Skeletal muscle cell (primary cell): Measurements from ENCODE around the gene TMEM263.
"Not testable (repeated sequence)": the region's sequence is repeated elsewhere in the genome, so short reads cannot be mapped to it uniquely, and the experiment has no call there.

Experiments used
- DNase-seq: peaks from one replicate; pipeline ENCODE4 v3.0.0-alpha.2; 2010; ENCODE audit warnings: low read depth
- H3K4me3 ChIP-seq: 2 replicates; pipeline ENCODE4 v1.5.1; 2011; ENCODE audit warnings: low read depth, mild to moderate bottlenecking, control low read depth, low read length, moderate library complexity

The TMEM263 gene

DNA sequence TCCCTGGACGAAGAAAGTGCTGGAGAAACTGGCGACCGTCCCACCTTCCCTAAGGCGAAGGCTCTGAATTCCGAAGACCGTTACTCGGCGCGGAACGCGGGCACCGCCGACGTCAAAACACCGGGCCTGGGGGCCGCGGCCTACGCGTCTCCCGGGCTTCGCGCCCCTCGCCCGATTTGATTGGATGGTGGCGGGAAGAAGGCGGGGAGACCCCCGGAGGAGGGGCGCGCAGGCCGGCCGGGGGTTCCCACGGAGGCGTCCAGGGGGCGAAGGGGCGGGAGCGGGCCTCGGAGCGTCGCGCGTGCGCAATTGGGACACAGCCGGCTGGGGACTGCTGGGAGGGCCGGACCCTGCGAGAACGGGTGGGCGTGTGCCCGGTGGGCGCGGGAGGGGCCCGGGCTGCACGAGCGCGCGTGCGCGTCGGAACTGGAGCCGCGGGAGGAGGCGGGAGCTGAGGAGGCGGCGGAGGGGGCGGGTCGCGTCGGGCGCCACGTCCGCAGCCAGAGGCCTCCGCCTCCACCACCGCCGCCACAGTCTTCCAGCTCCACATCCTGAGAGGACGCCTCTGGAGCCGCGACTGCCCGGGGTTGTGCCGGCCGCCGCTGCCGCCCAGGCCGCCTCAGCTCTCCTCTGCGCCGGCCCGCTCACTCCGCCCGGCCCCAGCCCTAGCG, at the start of gene TMEM263:
Gene TMEM263 (plus strand): TSS at position 531 of the 671 bp plus-strand sequence. CDS start 11,210 bp downstream, outside the sequence.
- peak; percentile 90 for DNase-seq
- peak within 1 kb of the TSS; percentile 83 for H3K4me3 ChIP-seq

DNA sequence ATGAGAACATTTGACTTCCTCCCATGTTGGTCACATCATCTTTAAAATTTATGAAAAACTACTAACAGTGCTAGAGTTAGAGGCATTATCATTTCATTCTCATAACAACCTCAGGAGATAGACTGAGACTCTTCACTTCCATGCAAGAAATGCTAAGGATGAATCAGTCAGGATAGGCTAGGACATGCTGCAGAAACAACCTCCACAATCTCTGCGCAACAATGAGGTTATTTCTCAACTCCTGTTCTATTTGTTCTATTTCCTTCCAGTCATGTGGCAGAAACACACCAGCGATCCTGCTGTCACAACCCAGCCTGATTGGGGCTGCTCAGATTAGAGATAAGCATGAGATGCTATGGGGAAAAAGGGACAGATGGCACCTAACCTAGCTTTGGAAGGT, 49.0 kb upstream of the TMEM263 start:
- DNase-seq: no peak
- H3K4me3 ChIP-seq: no peak overlapping the region

DNA sequence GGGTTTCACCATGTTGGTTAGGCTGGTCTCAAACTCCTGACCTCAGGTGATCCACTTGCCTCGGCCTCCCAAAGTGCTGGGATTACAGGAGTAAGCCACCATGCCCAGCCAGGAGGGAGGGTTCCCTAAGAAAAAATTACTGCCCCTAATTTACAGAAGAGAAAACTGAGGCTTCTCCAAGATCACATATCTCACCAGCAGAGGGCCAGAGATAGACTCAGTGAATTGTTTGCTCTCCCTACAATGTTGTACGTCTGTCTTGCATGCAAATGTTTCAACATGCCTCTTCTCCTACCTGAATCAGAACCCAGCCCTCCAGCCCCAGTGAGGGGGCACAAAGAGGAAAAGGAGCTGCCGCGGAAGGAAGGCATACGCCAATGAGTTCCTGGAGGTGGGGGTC, 48.3 kb upstream of the TMEM263 start:
- no peak for DNase-seq
- H3K4me3 ChIP-seq: no peak overlapping the region

DNA sequence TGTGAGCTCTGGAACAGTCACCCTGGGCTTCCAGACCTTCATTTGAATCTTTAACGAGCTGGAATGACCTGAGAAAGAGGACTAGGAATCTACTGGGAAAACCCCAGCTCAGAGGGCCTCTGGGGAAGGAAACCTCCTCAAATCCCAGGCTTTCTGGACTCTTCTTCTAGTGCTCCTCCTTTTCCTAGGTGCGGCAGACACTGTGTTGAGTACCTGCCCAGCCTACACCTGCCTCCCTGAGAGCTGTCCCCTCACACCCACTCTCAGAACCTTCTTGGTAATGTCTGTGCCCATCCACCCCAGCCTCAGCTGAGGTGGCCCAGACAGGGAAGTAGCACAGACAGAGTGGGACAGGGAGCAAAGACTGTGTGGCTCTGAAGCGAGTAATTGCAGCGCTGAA, 47.9 kb upstream of the TMEM263 start:
- DNase-seq: no peak
- no peak overlapping the region for H3K4me3 ChIP-seq

DNA sequence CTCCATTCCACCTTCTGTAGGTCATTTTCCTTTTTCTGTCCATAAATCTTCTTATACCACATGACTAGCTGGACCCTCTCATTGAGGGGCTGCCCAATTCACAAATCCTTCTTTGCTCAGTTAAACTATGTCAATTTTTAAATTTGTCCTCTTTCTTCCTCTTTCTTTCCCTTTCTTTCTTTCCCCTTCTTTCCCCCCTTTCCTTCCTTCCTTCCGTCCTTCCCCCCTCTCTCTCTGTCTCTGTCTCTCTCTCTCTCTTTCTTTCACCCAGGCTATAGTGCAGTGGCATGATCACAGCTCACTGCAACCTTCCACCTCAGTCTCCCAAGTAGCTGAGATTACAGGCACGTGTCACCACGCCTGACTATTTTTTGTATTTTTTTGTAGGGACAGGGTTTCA, 47.1 kb upstream of the TMEM263 start:
- H3K4me3 ChIP-seq: no peak overlapping the region
- no peak for DNase-seq

DNA sequence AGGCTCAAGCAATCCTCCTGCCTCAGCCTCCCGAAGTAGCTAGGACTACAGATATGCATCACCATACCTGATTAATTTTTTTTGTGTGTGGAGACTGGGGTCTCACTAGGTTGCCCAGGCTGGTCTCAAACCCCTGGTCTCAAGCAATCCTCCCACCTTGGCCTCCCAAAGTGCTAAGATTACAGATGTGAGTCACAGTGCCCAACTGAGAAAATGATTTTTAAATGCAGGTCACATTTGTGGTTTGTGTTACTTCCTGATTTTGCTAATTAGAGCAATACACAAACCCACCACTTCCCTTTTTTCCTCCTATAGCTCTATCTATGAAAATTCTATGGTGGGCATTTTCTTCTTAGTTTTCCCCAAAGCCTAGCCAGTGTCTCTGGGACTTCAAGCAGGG, 45.5 kb upstream of the TMEM263 start:
- no peak overlapping the region for H3K4me3 ChIP-seq
- no peak for DNase-seq

DNA sequence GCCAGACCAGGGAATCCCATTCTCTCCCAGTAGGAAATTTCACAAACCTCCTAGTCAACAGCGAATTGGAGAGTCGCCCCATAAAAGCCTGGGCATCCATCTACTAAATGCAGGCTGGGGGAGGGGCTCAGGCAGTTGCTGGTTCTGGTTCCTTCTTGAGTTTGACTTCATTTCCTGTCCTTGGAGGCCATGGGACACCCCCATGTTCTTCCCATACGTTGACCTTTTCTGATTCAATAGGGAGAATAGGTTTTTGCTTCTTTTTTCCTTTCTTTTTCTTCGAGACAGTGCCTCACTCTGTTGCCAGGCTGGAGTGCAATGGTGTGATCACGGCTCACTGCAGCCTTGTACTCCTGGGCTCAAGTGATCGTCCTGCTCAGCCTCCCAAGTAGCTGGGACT, 44.1 kb upstream of the TMEM263 start:
- H3K4me3 ChIP-seq: no peak overlapping the region
- DNase-seq: no peak

DNA sequence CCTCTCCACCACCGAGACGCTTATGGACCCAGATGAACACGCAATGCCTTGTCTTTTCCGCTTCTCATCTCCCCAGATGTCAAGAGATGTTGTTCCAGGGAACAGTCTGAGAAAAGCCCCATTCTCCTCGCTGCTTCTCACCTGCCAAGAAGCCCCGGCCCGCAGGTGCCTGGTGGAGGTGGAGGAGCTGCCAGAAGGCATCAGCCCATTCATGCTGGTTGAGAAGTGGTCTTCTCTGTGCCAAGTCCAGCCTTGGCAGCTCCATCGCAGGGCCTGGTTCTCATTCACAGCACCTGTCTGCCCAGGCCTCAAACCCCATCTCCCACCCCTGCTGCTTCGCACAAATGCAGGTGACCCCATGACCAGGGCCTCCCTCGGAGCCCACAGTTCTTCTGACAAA, 42.3 kb upstream of the TMEM263 start:
- DNase-seq: no peak
- no peak overlapping the region for H3K4me3 ChIP-seq

DNA sequence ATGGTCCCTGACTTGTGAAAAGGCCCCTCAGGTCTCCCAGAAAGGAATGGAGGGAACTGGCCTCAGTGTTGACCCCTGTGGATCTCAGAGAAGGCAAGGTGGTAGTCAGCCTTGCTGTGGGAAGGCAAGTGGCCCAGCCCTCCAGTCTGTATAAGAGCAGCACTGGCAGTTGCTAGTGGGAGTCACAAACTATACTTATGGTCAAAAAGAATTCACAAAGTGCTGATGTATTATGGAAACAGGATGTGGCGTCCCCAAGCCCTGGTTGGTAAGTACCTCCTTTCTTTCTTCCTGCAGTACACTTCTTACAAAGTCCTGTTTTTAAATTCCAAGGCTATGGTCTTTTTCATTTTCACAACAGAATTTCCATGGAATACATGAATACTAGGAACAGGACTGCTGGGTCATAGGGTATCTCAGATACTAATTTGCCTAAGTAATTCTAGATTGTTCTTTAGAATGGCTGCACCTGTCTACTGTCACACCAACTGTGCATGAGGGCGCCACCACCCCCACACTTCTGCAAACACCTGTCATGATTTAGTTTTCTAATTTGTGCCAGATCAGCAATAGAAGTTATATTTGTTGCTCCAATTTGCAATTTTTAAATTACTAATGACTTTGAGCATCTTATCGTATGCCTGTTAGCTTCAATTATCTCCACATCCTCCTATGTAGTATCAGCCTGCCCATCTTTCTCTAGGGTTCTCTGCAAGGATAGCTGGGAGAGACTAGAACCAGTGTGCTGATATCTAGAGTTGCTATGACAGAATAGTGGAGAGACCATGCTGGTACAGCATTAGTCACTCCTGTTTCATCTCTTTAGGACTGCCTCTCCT, 40.7 kb upstream of the TMEM263 start:
- DNase-seq: no peak
- no peak overlapping the region for H3K4me3 ChIP-seq

DNA sequence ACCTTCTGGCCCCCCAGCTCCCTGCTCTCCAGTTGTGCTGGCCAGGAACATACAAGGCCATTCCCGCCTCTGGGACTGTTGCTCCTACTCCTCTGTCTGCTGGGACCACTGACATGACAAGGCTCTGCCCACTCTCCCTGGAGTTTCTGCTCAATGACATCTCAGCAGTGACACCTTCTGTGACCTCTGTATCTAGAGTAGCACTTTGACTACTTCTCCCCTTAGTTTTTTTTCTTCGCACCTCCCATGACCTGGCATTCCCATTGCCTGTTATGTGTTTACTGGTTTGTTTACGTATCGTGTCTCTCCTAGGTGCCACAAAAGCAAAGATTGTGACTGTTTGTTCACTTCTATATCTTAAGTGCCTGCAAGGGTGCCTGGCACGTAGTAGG, 40.1 kb upstream of the TMEM263 start:
- DNase-seq: no peak

DNA sequence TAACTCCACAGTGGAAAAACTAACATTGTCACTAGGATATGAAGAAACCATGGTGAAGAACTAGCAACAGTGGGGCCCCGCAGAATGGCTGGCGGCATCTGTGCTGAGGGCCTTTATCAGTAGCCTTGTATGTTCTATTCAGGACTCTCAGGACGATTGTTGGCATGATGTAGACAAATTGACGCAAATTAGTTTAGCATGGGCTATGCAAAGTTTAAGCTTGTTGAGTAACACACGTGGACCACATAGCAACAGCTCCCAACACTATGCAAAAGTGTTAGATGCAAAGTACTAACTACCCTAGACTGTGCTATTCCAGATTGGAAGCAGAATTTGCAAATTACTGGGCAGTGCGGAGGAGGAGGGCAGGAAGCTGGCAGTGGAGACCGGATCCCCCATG, 38.2 kb upstream of the TMEM263 start:
- DNase-seq: no peak
- H3K4me3 ChIP-seq: no peak overlapping the region

More for the DNA sequence above, 40.1 kb upstream of the TMEM263 start:
- H3K4me3 ChIP-seq: no peak overlapping the region

DNA sequence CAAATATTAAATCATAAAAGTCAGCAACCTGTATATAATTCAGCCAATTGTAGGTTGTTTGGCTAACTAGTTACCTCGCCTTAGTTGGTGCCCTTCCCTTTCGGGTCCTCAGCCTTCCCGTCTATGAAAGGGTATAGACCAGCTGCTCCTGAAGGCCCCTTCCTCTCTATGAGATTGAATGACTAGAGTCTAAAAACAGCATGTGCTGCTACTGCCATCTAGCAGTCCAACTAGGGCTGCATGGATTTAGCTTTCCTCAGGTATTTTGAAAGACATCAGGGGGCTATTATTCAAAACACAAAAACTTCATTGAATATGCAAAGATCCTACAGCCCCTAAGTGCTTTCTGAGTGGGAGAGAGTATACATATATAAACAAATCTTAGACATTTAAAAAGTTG, 37.0 kb upstream of the TMEM263 start:
- no peak for DNase-seq
- no peak overlapping the region for H3K4me3 ChIP-seq

DNA sequence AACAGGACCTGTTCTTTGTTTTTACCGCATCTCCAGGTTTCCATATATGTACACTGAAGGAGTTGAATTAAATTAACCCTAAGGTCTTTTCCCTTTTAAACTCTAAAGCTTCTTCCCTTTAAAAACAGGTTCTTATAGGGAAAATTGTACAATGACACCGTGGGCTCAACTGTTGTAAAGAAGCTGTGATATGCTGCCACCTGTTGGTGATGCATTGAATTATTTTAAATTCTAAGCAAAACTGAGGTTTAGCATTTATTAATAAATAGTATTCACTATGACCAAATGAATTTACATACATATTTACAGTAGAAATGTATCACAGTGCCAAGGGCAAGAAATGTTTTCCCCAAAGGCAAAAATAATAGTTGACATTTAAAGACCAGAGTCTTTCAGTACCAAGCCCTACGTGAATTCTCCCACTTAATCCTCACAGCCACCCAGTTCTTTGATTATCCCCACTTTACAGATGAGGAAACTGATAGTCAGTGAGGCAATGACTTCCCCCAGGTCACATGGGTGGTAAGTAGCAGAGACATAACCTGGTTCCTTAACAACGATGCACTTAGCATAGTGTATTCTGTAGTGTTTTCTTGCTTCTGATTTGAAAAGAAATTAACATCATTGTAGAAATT, 35.7 kb upstream of the TMEM263 start:
- no peak for DNase-seq
- H3K4me3 ChIP-seq: no peak overlapping the region

DNA sequence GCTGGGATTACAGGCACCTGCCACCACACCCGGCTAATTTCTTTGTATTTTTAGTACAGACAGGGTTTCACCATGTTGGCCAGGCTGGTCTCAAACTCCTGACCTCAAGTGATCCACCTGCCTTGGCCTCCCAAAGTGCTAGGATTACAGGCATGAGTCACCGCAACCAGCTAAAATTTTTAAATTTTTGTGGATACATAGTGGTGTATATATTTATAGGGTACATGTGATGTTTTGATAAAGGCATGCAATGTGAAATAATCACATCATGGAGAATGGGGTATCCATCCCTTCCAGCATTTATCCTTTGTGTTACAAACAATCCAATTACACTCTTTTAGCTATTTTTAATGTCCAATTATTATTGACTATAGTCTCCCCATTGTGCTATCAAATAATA, 33.7 kb upstream of the TMEM263 start:
- H3K4me3 ChIP-seq, DNase-seq: not testable (repeated sequence)

DNA sequence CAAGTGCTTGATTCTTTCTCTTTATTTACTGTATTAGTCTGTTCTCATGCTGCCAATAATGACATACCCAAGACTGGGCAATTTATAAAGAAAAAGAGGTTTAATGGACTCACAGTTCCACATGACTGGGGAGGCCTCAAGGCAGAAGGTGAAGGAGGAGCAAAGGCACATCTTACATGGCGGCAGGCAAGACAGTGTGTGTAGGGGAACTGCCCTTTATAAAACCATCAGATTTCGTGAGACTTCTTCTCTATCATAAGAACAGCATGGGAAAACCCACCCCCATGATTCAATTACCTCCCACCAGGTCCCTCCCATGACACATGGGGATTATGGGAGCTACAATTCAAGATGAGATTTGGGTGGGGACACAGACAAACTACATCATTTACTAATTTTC, 32.1 kb upstream of the TMEM263 start:
- H3K4me3 ChIP-seq, DNase-seq: not testable (repeated sequence)

DNA sequence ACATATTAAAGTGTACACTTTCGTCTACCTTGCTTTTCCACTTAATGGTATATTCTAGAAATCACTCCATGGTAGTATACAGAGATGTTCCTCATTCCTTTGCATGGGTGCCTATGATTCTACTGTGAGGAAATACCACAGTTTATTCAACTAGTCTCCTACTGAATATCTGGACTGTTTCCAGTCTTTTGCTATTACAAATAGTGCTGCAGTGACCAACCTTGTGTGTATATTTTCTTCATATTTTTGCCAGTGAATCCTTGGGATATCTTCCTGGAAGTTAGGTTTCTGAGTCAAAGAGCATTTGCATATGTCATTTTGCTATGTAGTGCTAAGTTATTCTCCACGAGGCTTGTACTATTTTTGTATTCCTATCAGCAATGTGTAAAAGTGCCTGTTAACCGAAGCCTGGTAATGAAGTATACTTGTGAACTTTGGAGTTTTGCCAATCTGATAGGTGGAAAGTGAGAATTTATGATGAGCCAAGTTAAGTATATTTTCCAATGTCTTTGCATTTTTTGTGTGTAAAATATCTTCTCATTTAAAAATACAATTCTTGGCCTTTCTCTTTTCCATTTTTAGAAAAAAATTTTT, 31.3 kb upstream of the TMEM263 start:
- no peak overlapping the region for H3K4me3 ChIP-seq
- DNase-seq: no peak

DNA sequence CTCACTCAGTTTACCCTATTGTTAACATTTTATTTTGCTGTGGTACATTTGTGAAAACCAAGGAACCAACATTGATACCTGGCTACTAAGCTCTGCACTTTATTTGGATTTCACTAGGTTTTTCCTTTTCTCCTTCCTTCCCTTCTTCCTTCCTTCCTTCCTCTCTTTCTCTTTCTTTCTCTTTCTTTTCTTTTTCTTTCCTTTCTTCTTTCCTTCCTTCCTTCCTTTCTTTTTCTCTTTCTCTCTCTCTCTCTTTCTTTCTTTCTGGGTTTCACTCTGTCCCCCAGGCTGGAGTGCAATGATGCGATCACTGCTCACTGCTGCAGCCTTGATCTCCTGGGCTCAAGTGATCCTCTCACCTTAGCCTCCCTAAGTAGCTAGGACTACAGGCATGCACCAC, 29.1 kb upstream of the TMEM263 start:
- no peak overlapping the region for H3K4me3 ChIP-seq
- DNase-seq: no peak

DNA sequence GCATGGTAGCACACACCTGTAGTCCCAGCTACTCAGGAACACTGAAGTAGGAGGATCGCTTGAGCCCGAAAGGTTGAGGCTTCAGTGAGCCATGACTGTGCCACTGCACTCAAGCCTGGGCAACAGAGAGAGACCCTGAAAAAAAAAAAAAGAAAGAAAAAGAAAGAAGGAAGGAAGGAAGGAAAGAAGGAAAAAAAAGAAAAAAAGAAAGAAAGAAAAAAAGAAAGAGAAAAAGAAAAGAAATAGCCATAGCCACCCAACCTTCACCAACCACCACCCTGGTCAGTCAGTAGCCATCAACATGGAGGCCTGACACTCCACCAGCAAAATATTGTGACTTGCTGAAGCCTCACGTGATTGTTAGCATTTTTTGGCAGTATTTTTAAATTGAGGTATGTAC, 21.4 kb upstream of the TMEM263 start:
- no peak overlapping the region for H3K4me3 ChIP-seq
- DNase-seq: no peak

DNA sequence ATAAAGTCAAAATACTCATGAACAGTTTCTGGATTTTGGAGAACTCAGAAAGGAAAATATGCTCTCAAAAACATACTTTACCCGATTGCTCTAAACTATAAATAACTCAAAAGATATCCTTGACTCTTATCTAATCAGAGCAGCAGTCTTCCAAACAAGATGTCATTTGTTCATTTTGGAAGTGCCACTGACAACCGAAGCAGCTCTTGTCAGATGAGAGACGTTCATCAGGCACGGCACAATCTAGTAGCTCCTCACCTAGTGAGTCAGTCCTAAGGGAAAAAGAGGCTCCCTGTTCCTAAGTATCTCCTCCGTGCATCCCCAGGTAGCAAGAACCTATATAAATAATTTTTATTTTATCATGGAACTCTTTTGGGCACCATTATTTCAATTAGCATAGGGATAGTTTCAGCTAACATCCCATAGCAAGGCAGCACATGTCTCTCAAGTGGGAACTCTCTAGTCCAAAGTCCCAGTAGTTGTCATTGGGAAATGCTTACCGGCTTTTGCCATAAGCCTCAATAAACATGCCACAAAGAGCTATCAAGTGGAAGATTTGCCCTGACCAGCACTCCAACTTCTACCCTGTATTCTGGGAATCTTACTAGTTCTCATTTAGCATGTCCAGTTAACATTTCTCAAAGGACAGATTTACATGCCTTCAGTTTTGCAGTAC, 14.1 kb upstream of the TMEM263 start:
- no peak overlapping the region for H3K4me3 ChIP-seq
- DNase-seq: no peak

DNA sequence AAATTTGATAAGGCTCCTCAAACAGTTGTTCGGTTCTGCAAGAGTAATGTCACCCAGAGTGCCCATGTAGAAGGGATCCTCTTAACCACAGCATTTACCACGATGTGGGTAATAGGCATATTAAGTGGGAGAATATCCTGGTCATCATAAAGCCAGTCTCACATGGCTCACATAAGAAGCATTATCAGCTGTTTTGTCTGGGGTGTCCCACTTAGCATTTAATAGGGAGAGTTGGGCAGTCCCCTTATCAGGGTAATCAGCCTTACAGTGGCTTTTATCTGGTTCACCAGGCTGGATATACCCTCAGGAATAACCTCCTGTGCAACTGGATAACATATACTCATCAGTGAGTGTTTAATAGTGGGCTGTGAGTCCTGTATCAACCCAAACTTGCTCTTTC, 12.9 kb upstream of the TMEM263 start:
- DNase-seq: no peak
- H3K4me3 ChIP-seq: no peak overlapping the region
